ENCODE data around the gene ZFPL1. TPM values are rescaled to one million over a fixed set of nuclear protein-coding genes. Genes with fewer than 3 reads are reported as not detected.

ZFPL1 gene
- total and polyA plus RNA-seq, 2 donors (not counting 3 experiments of a cell fraction or from before 2014, with no cell fraction given): 37.6 to 139 TPM

- ChIA-PET POLR2A (interaction anchor here (0.7 kb wide), 1 partner anchor 14 kb away, joined by 3 read pairs; no protein-coding TSS in a partner anchor), CTCF (interaction anchor here (1.6 to 5.3 kb wide), 3 partner anchors 11 to 17 kb away, joined by 3 to 56 read pairs (median 22); partner anchors contain the start of genes TM7SF2 and ZNHIT2)
- no peak overlapping the region for H3K9ac ChIP-seq (replicated peaks; ENCODE audit: extremely low read depth, insufficient read depth, low read length)
- H3K27ac ChIP-seq (ENCODE audit: insufficient read depth, low read depth, low read length): no peak overlapping the region
- H3K9me3 ChIP-seq (replicated peaks; ENCODE audit: control insufficient read depth, insufficient read depth, low read length): no peaks in the 10 kb centered on the region
- no peaks in the 10 kb centered on the region for H3K9me1 ChIP-seq (replicated peaks; ENCODE audit: control insufficient read depth, extremely low read depth, insufficient read depth, low read length)
- no peak overlapping the region for H3K4me2 ChIP-seq (ENCODE audit: insufficient read depth, low read length)
- peaks cover 0 to 2% of the 10 kb centered on the region in 2 experiments for H3K36me3 ChIP-seq (ENCODE audit: control insufficient read depth in 2 of 2, extremely low read depth in 1 of 2, insufficient read depth in 2 of 2, low read length in 2 of 2)
- dilution Hi-C loops (cut with MboI; ENCODE audit: extremely low pct_ligation_motif_present, low sequenced_read_pairs) (no loop called here), intact Hi-C loops (cut with micrococcal nuclease) (no loop called here)
- H3K27me3 ChIP-seq (ENCODE audit: control insufficient read depth in 2 of 2, insufficient read depth in 2 of 2, low read length in 2 of 2): no peaks in the 10 kb centered on the region
- TF ChIP-seq, protein P1, sequence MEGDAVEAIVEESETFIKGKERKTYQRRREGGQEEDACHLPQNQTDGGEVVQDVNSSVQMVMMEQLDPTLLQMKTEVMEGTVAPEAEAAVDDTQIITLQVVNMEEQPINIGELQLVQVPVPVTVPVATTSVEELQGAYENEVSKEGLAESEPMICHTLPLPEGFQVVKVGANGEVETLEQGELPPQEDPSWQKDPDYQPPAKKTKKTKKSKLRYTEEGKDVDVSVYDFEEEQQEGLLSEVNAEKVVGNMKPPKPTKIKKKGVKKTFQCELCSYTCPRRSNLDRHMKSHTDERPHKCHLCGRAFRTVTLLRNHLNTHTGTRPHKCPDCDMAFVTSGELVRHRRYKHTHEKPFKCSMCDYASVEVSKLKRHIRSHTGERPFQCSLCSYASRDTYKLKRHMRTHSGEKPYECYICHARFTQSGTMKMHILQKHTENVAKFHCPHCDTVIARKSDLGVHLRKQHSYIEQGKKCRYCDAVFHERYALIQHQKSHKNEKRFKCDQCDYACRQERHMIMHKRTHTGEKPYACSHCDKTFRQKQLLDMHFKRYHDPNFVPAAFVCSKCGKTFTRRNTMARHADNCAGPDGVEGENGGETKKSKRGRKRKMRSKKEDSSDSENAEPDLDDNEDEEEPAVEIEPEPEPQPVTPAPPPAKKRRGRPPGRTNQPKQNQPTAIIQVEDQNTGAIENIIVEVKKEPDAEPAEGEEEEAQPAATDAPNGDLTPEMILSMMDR (IDR thresholded peaks at IDR 0.05; ENCODE audit: extremely low read depth in 1 of 2, insufficient read depth in 1 of 2, low read depth in 1 of 2, low read length in 2 of 2): no peak
- TF ChIP-seq POLR2AphosphoS5 (IDR thresholded peaks at IDR 0.05; ENCODE audit: insufficient read depth, low read depth, low read length) (no peak), EZH2 (IDR thresholded peaks at IDR 0.05; ENCODE audit: borderline replicate concordance, low read depth, low read length, severe bottlenecking) (no peak), FOS (IDR thresholded peaks at IDR 0.05; ENCODE audit: borderline replicate concordance, insufficient read depth, low read length) (no peak), GATA2 (IDR thresholded peaks at IDR 0.05; ENCODE audit: insufficient read depth, insufficient read length, low read depth, low read length) (no peak), POLR2A (IDR thresholded peaks at IDR 0.05; ENCODE audit: low read depth, low read length) (no peak), JUN (IDR thresholded peaks at IDR 0.05; ENCODE audit: borderline replicate concordance, insufficient read depth, insufficient read length, low read depth) (no peak), MYC (IDR thresholded peaks at IDR 0.05; ENCODE audit: low read depth, low read length) (no peak)
- TF ChIP-seq, protein P2, sequence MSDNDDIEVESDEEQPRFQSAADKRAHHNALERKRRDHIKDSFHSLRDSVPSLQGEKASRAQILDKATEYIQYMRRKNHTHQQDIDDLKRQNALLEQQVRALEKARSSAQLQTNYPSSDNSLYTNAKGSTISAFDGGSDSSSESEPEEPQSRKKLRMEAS (IDR thresholded peaks at IDR 0.05; ENCODE audit: insufficient read depth, insufficient read length): no peak
- DNase-seq (ENCODE audit: low read depth, low spot score) (no peak), FAIRE-seq (no peak)
- no TSS peak for BruUV-seq (replicated peaks)
- H4K20me1 ChIP-seq (replicated peaks; ENCODE audit: control insufficient read depth, extremely low read depth, insufficient read depth, low read length): no peaks in the 10 kb centered on the region
- peaks cover 16% of the 10 kb centered on the region for H3K79me2 ChIP-seq (ENCODE audit: control insufficient read depth, insufficient read depth, low read length)
- H2AFZ ChIP-seq (ENCODE audit: low read depth, low read length): no peak overlapping the region
- H3K4me3 ChIP-seq (replicated peaks in 1 of 3; ENCODE audit: insufficient read depth in 1 of 3, low read depth in 1 of 3, low read length in 3 of 3): no peak overlapping the region
- H3K4me1 ChIP-seq (ENCODE audit: control insufficient read depth, extremely low read depth, insufficient read depth, low read length): peaks cover 7% of the 10 kb centered on the region
These were observed 16.8 kb downstream of the ZFPL1 start for GRCh38 chr11:65100674-65101350.

Data from endothelial cell of umbilical vein (primary cell).